Thoracic aorta (tissue), 2 donors: ENCODE measurements around the gene NANOS2. TPM values are rescaled to one million over a fixed set of nuclear protein-coding genes. Genes with fewer than 3 reads are reported as not detected.

Source experiments
- ATAC-seq: fragments of 150-250 bp; one replicate; pipeline ENCODE4 v1.8.0; 2017; ENCODE audit warnings: low read depth; ENCODE audit not compliant: insufficient number of reproducible peaks, low FRiP score
- DNase-seq: peaks from one replicate; pipeline ENCODE4 v3.0.0-alpha.2; 2020; ENCODE audit warnings: low spot score
- H3K27ac ChIP-seq, 2 donors: fragments of 200-600 bp; sonication (generic); 1 replicate in 1 of 2; 2 replicates in 1 of 2; pipeline ENCODE4 v1.5.1; 2016; ENCODE audit warnings: mild to moderate bottlenecking in 2 of 2, moderate library complexity in 2 of 2
- H3K27me3 ChIP-seq: fragments of 200-600 bp; sonication (generic); replicated peaks from 2 replicates; pipeline ENCODE4 v1.6.0; 2016; ENCODE audit warnings: mild to moderate bottlenecking; ENCODE audit not compliant: insufficient read depth
- H3K36me3 ChIP-seq: fragments of 200-600 bp; sonication (generic); one replicate; pipeline ENCODE4 v1.5.1; 2016
- H3K4me1 ChIP-seq, 2 donors: fragments of 200-600 bp; sonication (generic); 1 replicate in 1 of 2; 2 replicates in 1 of 2; pipeline versions ENCODE4 v1.5.1 to v1.6.0; 2016; ENCODE audit warnings: low read depth in 2 of 2, mild to moderate bottlenecking in 1 of 2; ENCODE audit not compliant: control insufficient read depth in 1 of 2
- H3K4me3 ChIP-seq: fragments of 200-600 bp; sonication (generic); 2 replicates; pipeline ENCODE4 v1.5.1; 2016; ENCODE audit warnings: mild to moderate bottlenecking
- H3K9me3 ChIP-seq: fragments of 200-600 bp; sonication (generic); 2 replicates; pipeline ENCODE4 v1.5.1; 2016
- CTCF ChIP-seq: fragments of 200-600 bp; sonication (generic); IDR thresholded peaks from one replicate; pipeline ENCODE4 v1.5.1; 2019; ENCODE audit warnings: antibody characterized with exemption
- total RNA-seq, 2 donors: library from RNA; depleted of rRNA; stranded (reverse); fragments of >200 nt; gene quantifications; one replicate each; pipeline versions ENCODE4 v1.1.0 to v1.2.3, GENCODE V29; 2016

The NANOS2 gene
- total RNA-seq, 2 donors from 2014 or later = not detected

DNA sequence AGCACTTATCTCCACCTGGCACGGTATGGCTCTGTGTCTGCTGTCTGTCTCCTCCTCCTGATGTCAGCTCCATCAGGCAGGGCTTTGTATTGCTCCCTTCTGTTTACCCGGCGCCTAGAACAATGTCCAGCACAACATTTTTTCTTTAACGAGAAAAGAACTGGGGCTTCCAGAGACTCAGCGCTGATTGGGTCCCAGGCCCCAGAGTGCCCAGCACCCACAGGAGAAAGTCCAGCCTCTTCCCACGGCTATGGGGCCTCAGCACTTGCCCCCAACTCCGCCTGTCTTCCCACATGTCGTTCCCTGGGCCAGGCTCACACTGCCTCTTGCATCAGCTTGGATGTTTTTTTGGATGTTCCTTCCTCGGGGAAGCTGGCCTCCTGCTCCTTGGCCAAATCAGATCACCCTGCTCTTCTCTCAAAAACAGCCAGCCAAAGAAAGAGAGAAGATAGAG lies 19.0 kb downstream of the NANOS2 start:
- TF ChIP-seq CTCF = no peak
- H3K27ac ChIP-seq = no peak overlapping the region
- no peaks in the 10 kb centered on the region for H3K9me3 ChIP-seq
- peaks cover 13% of the 10 kb centered on the region for H3K36me3 ChIP-seq
- H3K4me1 ChIP-seq = peaks cover 0 to 4% of the 10 kb centered on the region in 2 donors
- H3K27me3 ChIP-seq = no peaks in the 10 kb centered on the region
- no peak overlapping the region for H3K4me3 ChIP-seq
- DNase-seq (no peak), ATAC-seq (no peak)

- Histone ChIP-seq H3K9me3 (no peaks in the 10 kb centered on the region), H3K27ac (no peak overlapping the region), H3K4me1 (peaks cover 0 to 6% of the 10 kb centered on the region in 2 donors), H3K36me3 (no peaks in the 10 kb centered on the region), H3K27me3 (no peaks in the 10 kb centered on the region), H3K4me3 (no peak overlapping the region)
- TF ChIP-seq CTCF = no peak
- DNase-seq (no peak), ATAC-seq (no peak)
Measured at GRCh38 chr19:45890877-45891276, 23.7 kb downstream of the NANOS2 start.

DNA sequence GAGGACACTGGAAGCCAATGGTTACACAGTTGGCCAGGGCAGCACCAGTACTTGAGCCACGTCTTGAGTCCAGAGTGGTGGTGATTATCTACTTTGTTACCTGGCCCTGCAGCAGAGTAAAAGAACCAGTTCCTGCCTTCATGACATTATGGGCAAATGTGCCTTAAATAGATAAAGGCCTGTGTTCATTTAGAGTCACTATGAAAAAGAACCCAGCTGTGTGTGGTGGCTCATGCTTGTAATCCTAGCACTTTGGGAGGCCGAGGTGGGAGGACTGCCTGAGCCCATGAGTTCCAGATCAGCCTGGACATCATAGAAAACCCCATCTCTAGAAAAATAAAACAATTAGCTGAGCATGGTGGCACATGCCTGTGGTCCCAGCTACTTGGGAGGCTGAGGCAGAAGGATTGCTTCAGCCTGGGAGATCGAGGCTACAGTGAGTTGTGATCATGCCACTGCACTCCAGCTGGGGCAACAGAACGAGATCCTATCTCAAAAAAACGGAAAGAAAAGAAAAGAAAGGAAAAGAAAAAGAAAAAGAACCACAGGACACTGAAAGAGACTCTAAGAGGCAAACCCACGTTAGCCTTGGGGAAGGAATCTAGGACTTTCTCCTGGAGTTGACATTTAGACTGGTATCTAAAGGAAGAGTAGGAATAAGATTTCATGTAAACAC lies 25.2 kb downstream of the NANOS2 start:
- no peak for DNase-seq
- Histone ChIP-seq H3K4me3 (no peak overlapping the region), H3K27me3 (no peaks in the 10 kb centered on the region), H3K27ac (no peak overlapping the region), H3K36me3 (peaks cover 3% of the 10 kb centered on the region), H3K4me1 (peaks cover 11 to 18% of the 10 kb centered on the region in 2 donors), H3K9me3 (no peaks in the 10 kb centered on the region)
- TF ChIP-seq CTCF = no peak
- ATAC-seq = no peak

- Histone ChIP-seq H3K36me3 (peaks cover 10% of the 10 kb centered on the region), H3K27me3 (no peaks in the 10 kb centered on the region), H3K27ac (peak overlapping the region; percentile 83 to 85), H3K4me1 (peaks cover 27 to 37% of the 10 kb centered on the region in 2 donors), H3K9me3 (no peaks in the 10 kb centered on the region), H3K4me3 (peak overlapping the region; percentile 93)
- no peak for DNase-seq
- TF ChIP-seq CTCF = no peak
- no peak for ATAC-seq
Measured at GRCh38 chr19:45887200-45887710, 27.3 kb downstream of the NANOS2 start.

DNA sequence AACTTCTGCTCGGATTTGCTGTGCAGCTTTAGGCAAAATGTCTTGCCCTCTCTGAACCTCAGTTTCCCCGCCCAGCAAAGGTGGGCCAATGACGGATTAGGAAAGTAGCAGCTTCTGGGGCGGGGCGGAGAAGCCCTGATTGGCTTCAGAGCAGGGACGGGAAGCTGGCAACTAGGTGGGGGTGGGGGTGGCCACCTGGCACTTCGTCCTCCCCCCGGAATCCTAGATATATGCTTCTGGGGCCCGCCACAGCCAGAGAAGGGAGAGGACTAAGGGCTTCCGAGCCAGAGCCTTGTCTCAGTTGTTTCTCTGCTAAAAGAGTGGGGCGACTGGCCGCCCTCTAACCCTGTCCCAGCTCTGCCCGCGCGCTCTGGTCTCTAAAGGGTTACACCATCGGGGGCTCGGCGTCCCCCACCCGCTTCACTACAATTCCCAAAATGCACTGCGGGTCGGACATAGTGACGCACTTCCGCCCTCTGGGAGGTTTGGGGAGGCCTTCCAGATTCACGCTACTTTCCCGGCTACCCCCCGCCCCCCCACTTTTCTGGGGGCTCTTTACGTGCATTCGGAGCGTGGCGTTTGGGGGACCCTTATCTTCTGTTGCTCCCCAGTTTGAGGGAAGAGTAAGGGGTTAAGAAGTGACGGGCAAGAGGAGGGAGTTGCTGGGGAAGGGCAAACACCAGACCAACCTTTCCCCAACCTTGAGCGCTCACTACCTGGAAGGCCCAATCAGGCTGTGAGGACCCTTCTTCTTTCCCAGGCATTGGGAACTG lies 28.0 kb downstream of the NANOS2 start:
- Histone ChIP-seq H3K4me3 (peak overlapping the region; percentile 93), H3K36me3 (peaks cover 10% of the 10 kb centered on the region), H3K27ac (peak overlapping the region; percentile 83 to 85), H3K9me3 (no peaks in the 10 kb centered on the region), H3K27me3 (no peaks in the 10 kb centered on the region), H3K4me1 (peaks cover 27 to 37% of the 10 kb centered on the region in 2 donors)
- TF ChIP-seq CTCF = no peak
- DNase-seq (peak; percentile 73), ATAC-seq (peak; percentile 58)
